Kidney (tissue), 14 donors: ENCODE measurements around the gene NKX3-2. TPM values are rescaled to one million over a fixed set of nuclear protein-coding genes. Genes with fewer than 3 reads are reported as not detected.

Experiments
- DNase-seq, 5 donors: peaks; one replicate each; pipeline ENCODE4 v3.0.0-alpha.2; 2013 to 2020
- FAIRE-seq: peaks from 2 replicates; lab custom pipeline; 2012; peaks lifted over from hg19 to GRCh38; lab: Jason Lieb, UNC
- H3K27ac ChIP-seq, 2 donors: one replicate each; pipeline ENCODE4 v1.7.0; 2013; ENCODE audit warnings: low read depth in 2 of 2, low read length in 2 of 2, inconsistent platforms in 1 of 2
- H3K27me3 ChIP-seq: one replicate; pipeline ENCODE4 v1.7.1; 2013; ENCODE audit warnings: low read length, inconsistent platforms; ENCODE audit not compliant: control insufficient read depth, insufficient read depth
- H3K36me3 ChIP-seq, 3 donors: one replicate each; pipeline versions ENCODE4 v1.7.0 to v1.7.1; 2013; ENCODE audit warnings: low read length in 3 of 3, control low read depth in 1 of 3, inconsistent platforms in 1 of 3; ENCODE audit not compliant: insufficient read depth in 3 of 3, control insufficient read depth in 2 of 3
- H3K4me1 ChIP-seq, 3 donors: one replicate each; pipeline versions ENCODE4 v1.7.0 to v1.7.1; 2013; ENCODE audit warnings: low read length in 3 of 3, inconsistent platforms in 1 of 3, low read depth in 1 of 3; ENCODE audit not compliant: control insufficient read depth in 2 of 3, insufficient read depth in 2 of 3
- H3K4me3 ChIP-seq, 3 donors: one replicate each; pipeline versions ENCODE4 v1.7.0 to v1.8.1; 2013; ENCODE audit warnings: low read length in 3 of 3, control low read depth in 1 of 3, inconsistent platforms in 1 of 3
- H3K9ac ChIP-seq, 3 donors: one replicate each; pipeline versions ENCODE4 v1.7.0 to v1.7.1; 2013; ENCODE audit warnings: low read length in 3 of 3, control low read depth in 1 of 3, inconsistent platforms in 1 of 3
- H3K9me3 ChIP-seq, 3 donors: one replicate each; pipeline versions ENCODE4 v1.7.0 to v1.7.1; 2013; ENCODE audit warnings: low read length in 3 of 3, control low read depth in 1 of 3, inconsistent platforms in 1 of 3; ENCODE audit not compliant: control insufficient read depth in 2 of 3, insufficient read depth in 1 of 3
- intact Hi-C: fragments of 100-400 bp; cut with DNase I; formaldehyde crosslinking; loops from one replicate; pipeline ENCODE4 v1.11.1; 2022
- polyA plus RNA-seq: library from polyadenylated mRNA; stranded (reverse); fragments of 350-450 nt; fragmentation: Illumina TruSeq; extraction: RNeasy Lipid Tissue Mini Kit (QIAGEN cat#74804); gene quantifications from one replicate; pipeline ENCODE4 v1.2.3, GENCODE V29; 2014; ENCODE audit warnings: low read depth, low replicate concordance; ENCODE audit not compliant: insufficient read depth
- total RNA-seq: library from RNA; stranded (reverse); fragmentation: NEBNext Ultra II Directional; extraction: Animal tissue kit (Norgen Biotek cat#: 25700); gene quantifications from one replicate; pipeline ENCODE4 v1.2.1, GENCODE V29; 2021
- TF ChIP-seq, protein P1 (sequence below): IDR thresholded peaks from 3 replicates; pipeline ENCODE4 v1.5.1; 2012; ENCODE audit warnings: mild to moderate bottlenecking, moderate library complexity, borderline replicate concordance; ENCODE audit not compliant: insufficient read depth; ENCODE audit errors: extremely low read depth
- donor health status: control.
- donor health status: control.
- donor health status: control.
- donor health status: control.
- donor health status: control.
- donor health status: DM: yes; HTN: yes; CAD: no.
- donor health status: Normal renal cell carcinoma (clear cell type).

NKX3-2 gene
- total and polyA plus RNA-seq, 2 donors from 2014 or later, result 0.17 TPM; not detected in 1

DNA sequence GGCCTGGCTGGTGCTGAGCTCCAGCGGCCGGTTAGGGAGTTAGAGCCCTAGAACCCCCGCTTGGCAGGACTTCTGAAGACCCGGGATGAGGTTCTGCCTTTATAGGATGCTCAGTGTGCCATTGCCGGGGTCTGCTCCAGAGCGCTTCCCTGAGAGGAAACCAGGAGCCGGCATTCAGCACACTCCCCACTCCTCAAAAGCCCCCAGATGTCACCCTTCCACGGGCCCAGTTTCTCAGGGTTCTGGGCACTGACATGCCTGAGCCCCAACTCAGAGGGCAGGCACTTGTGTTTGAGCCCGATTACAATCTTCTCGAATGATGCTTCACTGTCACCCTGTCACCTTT, 6.5 kb downstream of the NKX3-2 start:
- Histone ChIP-seq H3K27ac (no peak overlapping the region), H3K9me3 (no peaks in the 10 kb centered on the region), H3K27me3 (peaks cover 89% of the 10 kb centered on the region), H3K9ac (no peak overlapping the region), H3K4me3 (no peak overlapping the region), H3K4me1 (peaks cover 0 to 9% (median 6%) of the 10 kb centered on the region in 3 donors), H3K36me3 (no peaks in the 10 kb centered on the region)
- DNase-seq (peak in 2 of 5 donors; percentile 9 to 11), FAIRE-seq (no peak)
- TF ChIP-seq, protein P1, sequence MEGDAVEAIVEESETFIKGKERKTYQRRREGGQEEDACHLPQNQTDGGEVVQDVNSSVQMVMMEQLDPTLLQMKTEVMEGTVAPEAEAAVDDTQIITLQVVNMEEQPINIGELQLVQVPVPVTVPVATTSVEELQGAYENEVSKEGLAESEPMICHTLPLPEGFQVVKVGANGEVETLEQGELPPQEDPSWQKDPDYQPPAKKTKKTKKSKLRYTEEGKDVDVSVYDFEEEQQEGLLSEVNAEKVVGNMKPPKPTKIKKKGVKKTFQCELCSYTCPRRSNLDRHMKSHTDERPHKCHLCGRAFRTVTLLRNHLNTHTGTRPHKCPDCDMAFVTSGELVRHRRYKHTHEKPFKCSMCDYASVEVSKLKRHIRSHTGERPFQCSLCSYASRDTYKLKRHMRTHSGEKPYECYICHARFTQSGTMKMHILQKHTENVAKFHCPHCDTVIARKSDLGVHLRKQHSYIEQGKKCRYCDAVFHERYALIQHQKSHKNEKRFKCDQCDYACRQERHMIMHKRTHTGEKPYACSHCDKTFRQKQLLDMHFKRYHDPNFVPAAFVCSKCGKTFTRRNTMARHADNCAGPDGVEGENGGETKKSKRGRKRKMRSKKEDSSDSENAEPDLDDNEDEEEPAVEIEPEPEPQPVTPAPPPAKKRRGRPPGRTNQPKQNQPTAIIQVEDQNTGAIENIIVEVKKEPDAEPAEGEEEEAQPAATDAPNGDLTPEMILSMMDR, result no peak
- intact Hi-C loops, result no loop called here

DNA sequence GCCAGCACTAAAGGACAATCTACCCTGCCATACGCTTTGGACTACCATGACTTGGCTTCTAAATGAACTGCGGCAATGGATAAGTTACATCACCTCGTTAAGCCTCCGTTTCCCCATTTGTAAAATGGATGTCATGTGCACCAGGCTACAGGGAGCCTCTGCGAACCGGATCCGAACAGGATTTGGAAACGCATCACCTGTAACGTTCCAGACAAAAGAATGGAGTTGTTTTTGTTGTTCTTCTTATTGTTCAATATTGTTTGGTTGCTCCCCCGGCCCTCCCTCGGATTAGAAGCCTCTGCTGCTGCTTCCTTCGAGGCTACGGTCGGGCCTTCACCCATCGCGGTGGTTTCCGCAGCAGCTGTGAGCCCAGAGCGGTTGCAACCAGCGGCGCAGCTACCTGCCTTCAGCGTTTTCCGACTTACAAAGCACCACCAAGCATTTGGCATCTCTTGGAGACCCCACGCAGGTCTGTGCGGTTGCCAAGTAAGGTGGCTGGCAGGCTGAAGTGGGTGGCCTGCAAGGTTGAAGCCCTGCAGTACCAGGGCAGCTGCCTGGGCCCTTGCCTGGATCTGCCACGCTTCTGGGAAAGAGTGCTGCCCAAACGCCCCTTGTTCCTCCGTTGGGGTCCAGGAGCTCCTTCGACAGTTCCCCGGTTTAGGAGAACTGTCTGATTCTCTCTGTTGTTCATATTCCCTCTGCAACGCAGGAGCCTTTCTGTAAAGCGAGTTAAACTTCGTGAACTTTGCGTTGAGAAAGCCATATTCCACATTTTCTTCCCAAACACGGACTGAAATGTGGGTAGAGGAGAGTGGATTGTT, 7.1 kb downstream of the NKX3-2 start:
- H3K36me3 ChIP-seq, result no peaks in the 10 kb centered on the region
- DNase-seq, result peak in 2 of 5 donors; percentile 2 to 14
- no peak for FAIRE-seq
- peaks cover 91% of the 10 kb centered on the region for H3K27me3 ChIP-seq
- H3K9ac ChIP-seq, result no peak overlapping the region
- no peak overlapping the region for H3K27ac ChIP-seq
- intact Hi-C loops, result no loop called here
- H3K4me3 ChIP-seq, result no peak overlapping the region
- TF ChIP-seq, protein P1, result no peak
- no peaks in the 10 kb centered on the region for H3K9me3 ChIP-seq
- peaks cover 0 to 8% (median 6%) of the 10 kb centered on the region in 3 donors for H3K4me1 ChIP-seq

- peaks cover 0 to 6% (median 4%) of the 10 kb centered on the region in 3 donors for H3K4me1 ChIP-seq
- intact Hi-C loops, result no loop called here
- TF ChIP-seq, protein P1, result no peak
Measured at GRCh38 chr4:13536607-13537006, 7.7 kb downstream of the NKX3-2 start.

More at GRCh38 chr4:13536607-13537006, 7.7 kb downstream of the NKX3-2 start:
- no peak overlapping the region for H3K4me3 ChIP-seq
- no peaks in the 10 kb centered on the region for H3K9me3 ChIP-seq
- H3K27ac ChIP-seq, result no peak overlapping the region
- DNase-seq, result peak in 1 of 5 donors; percentile 4
- H3K9ac ChIP-seq, result no peak overlapping the region
- H3K27me3 ChIP-seq, result peaks cover 94% of the 10 kb centered on the region
- no peak for FAIRE-seq
- no peaks in the 10 kb centered on the region for H3K36me3 ChIP-seq
